GM13977 (cell line): ENCODE measurements around the gene METAP2.
"Not testable (repeated sequence)": the region's sequence is repeated elsewhere in the genome, so short reads cannot be mapped to it uniquely, and the experiment has no call there.

ENCODE experiments used
- DNase-seq: peaks from one replicate; pipeline ENCODE4 v3.0.0; 2012; ENCODE audit warnings: low spot score
- CTCF ChIP-seq: IDR thresholded peaks from 2 replicates; pipeline ENCODE4 v1.5.1; 2012; ENCODE audit warnings: mild to moderate bottlenecking, control low read depth; ENCODE audit not compliant: insufficient read depth; ENCODE audit errors: extremely low read depth, missing control alignments
- in situ Hi-C: fragments of 300-500 bp; cut with MboI; formaldehyde crosslinking; loops from one replicate; pipeline ENCODE4 v1.12.0; 2022; ENCODE audit warnings: low sequenced_read_pairs, low pct_unique_long_range_greater_than_20kb, mixed read lengths, inconsistent platforms; ENCODE audit not compliant: unreplicated experiment

METAP2 gene

GRCh38 chr12:95458761-95459160 lies 15.2 kb upstream of the METAP2 start:
- in situ Hi-C loops = no loop called here
- DNase-seq = no peak

GRCh38 chr12:95459310-95459709 lies 14.6 kb upstream of the METAP2 start:
- TF ChIP-seq CTCF = no peak
- DNase-seq = no peak
- in situ Hi-C loops = no loop called here

More at GRCh38 chr12:95458761-95459160, 15.2 kb upstream of the METAP2 start:
- no peak for TF ChIP-seq CTCF

GRCh38 chr12:95460105-95460504 lies 13.8 kb upstream of the METAP2 start:
- in situ Hi-C loops = no loop called here
- TF ChIP-seq CTCF = no peak
- DNase-seq = no peak

- TF ChIP-seq CTCF = no peak
- DNase-seq = no peak
- in situ Hi-C loops = no loop called here
These were observed 13.1 kb upstream of the METAP2 start for GRCh38 chr12:95460896-95461295.

- in situ Hi-C loops = no loop called here
- no peak for DNase-seq
- no peak for TF ChIP-seq CTCF
These were observed 11.9 kb upstream of the METAP2 start for GRCh38 chr12:95462081-95462480.

- no peak for DNase-seq
- in situ Hi-C loops = no loop called here
- no peak for TF ChIP-seq CTCF
These were observed 11.4 kb upstream of the METAP2 start for GRCh38 chr12:95462551-95462950.

GRCh38 chr12:95463050-95463449 lies 10.9 kb upstream of the METAP2 start:
- no peak for DNase-seq
- TF ChIP-seq CTCF = no peak
- in situ Hi-C loops = no loop called here

- in situ Hi-C loops, DNase-seq: not testable (repeated sequence)
These were observed 10.2 kb upstream of the METAP2 start for GRCh38 chr12:95463776-95464175.
